ENCODE data around the gene DOCK8. TPM values are rescaled to one million over a fixed set of nuclear protein-coding genes. Genes with fewer than 3 reads are reported as not detected.

Gene DOCK8
- total and polyA plus RNA-seq, 10 of the 15 experiments (the other 5 are each of a cell fraction or from before 2014, with no cell fraction given), result 35.4 to 100 (median 44.7) TPM

DNA sequence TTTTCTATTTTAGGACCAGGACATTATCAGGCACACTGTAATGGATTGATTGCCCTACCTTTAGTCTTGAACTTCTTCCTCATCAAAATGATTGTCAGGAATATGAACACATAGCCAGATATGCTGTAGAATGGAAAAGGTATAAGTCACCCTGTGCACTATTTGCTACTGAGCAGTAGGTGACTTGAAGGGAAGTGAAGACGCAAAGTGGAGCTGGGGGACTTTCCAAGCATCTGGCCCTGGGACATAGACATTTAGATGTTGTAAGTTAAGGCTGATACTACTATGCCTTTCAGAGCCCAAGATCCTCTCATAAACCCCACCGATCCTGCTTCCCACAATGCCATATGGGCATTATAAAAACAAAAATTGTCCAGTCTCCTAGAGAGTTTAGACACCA is 174.5 kb downstream of the DOCK8 start:
- no peak overlapping the region for H2AFZ ChIP-seq (ENCODE audit: control insufficient read depth, low read depth, low read length)
- H3K27me3 ChIP-seq (replicated peaks in 1 of 2; ENCODE audit: control insufficient read depth in 2 of 2, insufficient read depth in 2 of 2, low read length in 1 of 2), result no peaks in the 10 kb centered on the region
- FAIRE-seq (no peak), ATAC-seq (no peak), DNase-seq (ENCODE audit: low read depth, low spot score) (no peak)
- H3K4me3 ChIP-seq, result no peak overlapping the region
- CTCF ChIA-PET, result interaction anchor here (1.2 kb wide), 1 partner anchor 33 kb away, joined by 3 read pairs; no protein-coding TSS in a partner anchor
- SMC1A ChIA-PET (ENCODE audit: uncharacterized antibody, unreplicated experiment), result no interaction called here
- no peaks in the 10 kb centered on the region for H3K4me1 ChIP-seq (ENCODE audit: control insufficient read depth, insufficient read depth, low read length)
- peaks cover 3 to 29% of the 10 kb centered on the region in 2 experiments for H3K36me3 ChIP-seq (ENCODE audit: control insufficient read depth in 2 of 2, insufficient read depth in 2 of 2, low read length in 1 of 2)
- RAD21 ChIA-PET (ENCODE audit: unreplicated experiment), result no interaction called here
- no peak overlapping the region for H3K4me2 ChIP-seq (ENCODE audit: control insufficient read depth, insufficient read depth)
- H4K20me1 ChIP-seq (ENCODE audit: control insufficient read depth, insufficient read depth), result no peaks in the 10 kb centered on the region
- in situ Hi-C loops (cut with MboI), result no loop called here
- TF ChIP-seq MYC (IDR thresholded peaks at IDR 0.05; ENCODE audit: insufficient read depth, insufficient read length, insufficient replicate concordance, low read length, severe bottlenecking) (no peak), SPI1 (IDR thresholded peaks at IDR 0.05; ENCODE audit: borderline replicate concordance, insufficient read depth, low read depth, low read length) (peak; percentile 53; the same call in 1 of the 2 replicates)
- intact Hi-C loops (cut with micrococcal nuclease; ENCODE audit: unreplicated experiment), result no loop called here
- H3K9ac ChIP-seq (ENCODE audit: control insufficient read depth, insufficient read depth, low read length), result no peak overlapping the region
- no peaks in the 10 kb centered on the region for H3K79me2 ChIP-seq (ENCODE audit: control insufficient read depth, insufficient read depth, low read length)
- H3K27ac ChIP-seq (ENCODE audit: control insufficient read depth, insufficient read depth), result no peak overlapping the region
- no TSS peak for BruUV-seq (replicated peaks)
- H3K9me3 ChIP-seq (replicated peaks; ENCODE audit: control insufficient read depth, insufficient read depth, low read length), result no peaks in the 10 kb centered on the region
- POLR2A ChIA-PET, result no interaction called here
- 79% methylated on average over 2 of the region's 2 CpGs for WGBS (ENCODE audit: insufficient coverage, insufficient replicate concordance, low lambda C conversion rate, missing lambda C conversion rate)

DNA sequence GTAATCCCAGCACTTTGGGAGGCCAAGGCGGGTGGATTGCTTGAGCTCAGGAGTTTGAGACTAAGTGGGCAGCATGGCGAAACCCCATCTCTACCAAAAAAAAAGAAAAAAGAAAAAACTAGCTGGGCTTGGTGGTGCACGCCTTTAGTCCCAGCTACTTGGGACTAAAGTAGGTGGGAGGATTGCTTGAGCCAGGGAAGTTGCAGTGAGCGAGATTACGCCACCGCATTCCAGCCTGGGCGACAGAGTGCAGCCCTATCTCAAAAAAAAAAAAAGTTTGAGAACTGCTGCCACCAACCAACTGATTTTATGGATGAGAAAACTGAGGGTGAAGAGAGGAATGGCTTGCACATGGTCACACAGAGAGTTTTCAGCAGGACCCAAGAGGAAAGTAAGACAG is 175.1 kb downstream of the DOCK8 start:
- Histone ChIP-seq H3K27ac (ENCODE audit: control insufficient read depth, insufficient read depth) (no peak overlapping the region), H3K9ac (ENCODE audit: control insufficient read depth, insufficient read depth, low read length) (no peak overlapping the region), H4K20me1 (ENCODE audit: control insufficient read depth, insufficient read depth) (no peaks in the 10 kb centered on the region), H3K27me3 (replicated peaks in 1 of 2; ENCODE audit: control insufficient read depth in 2 of 2, insufficient read depth in 2 of 2, low read length in 1 of 2) (no peaks in the 10 kb centered on the region), H3K4me1 (ENCODE audit: control insufficient read depth, insufficient read depth, low read length) (no peaks in the 10 kb centered on the region), H3K4me2 (ENCODE audit: control insufficient read depth, insufficient read depth) (no peak overlapping the region), H2AFZ (ENCODE audit: control insufficient read depth, low read depth, low read length) (no peak overlapping the region), H3K36me3 (ENCODE audit: control insufficient read depth in 2 of 2, insufficient read depth in 2 of 2, low read length in 1 of 2) (peaks cover 3 to 32% of the 10 kb centered on the region in 2 experiments), H3K79me2 (ENCODE audit: control insufficient read depth, insufficient read depth, low read length) (no peaks in the 10 kb centered on the region), H3K4me3 (no peak overlapping the region), H3K9me3 (replicated peaks; ENCODE audit: control insufficient read depth, insufficient read depth, low read length) (no peaks in the 10 kb centered on the region)
- ATAC-seq (no peak), FAIRE-seq (no peak), DNase-seq (ENCODE audit: low read depth, low spot score) (no peak)
- ChIA-PET POLR2A (no interaction called here), CTCF (no interaction called here), RAD21 (ENCODE audit: unreplicated experiment) (no interaction called here), SMC1A (ENCODE audit: uncharacterized antibody, unreplicated experiment) (no interaction called here)
- no TSS peak for BruUV-seq (replicated peaks)
- in situ Hi-C loops (cut with MboI), result no loop called here
- WGBS (ENCODE audit: insufficient coverage, insufficient replicate concordance, low lambda C conversion rate, missing lambda C conversion rate), result 100% methylated on average over 7 of the region's 7 CpGs
- intact Hi-C loops (cut with micrococcal nuclease; ENCODE audit: unreplicated experiment), result no loop called here
- no peak for TF ChIP-seq ZSCAN29 (IDR thresholded peaks at IDR 0.05)
- no peak for TF ChIP-seq MXI1 (IDR thresholded peaks at IDR 0.05; ENCODE audit: low read depth, low read length)
- TF ChIP-seq ZBED1 (IDR thresholded peaks at IDR 0.05; ENCODE audit: borderline replicate concordance), result no peak
- TF ChIP-seq CEBPZ (IDR thresholded peaks at IDR 0.05; ENCODE audit: low read depth, low read length), result no peak
- no peak for TF ChIP-seq BHLHE40 (IDR thresholded peaks at IDR 0.05; ENCODE audit: borderline replicate concordance in 1 of 2, low read depth in 2 of 2, low read length in 1 of 2)
- no peak for TF ChIP-seq BCLAF1 (IDR thresholded peaks at IDR 0.05)
- TF ChIP-seq TCF3 (IDR thresholded peaks at IDR 0.05; ENCODE audit: borderline replicate concordance, insufficient read depth, low read depth, low read length), result no peak
- no peak for TF ChIP-seq FOS (IDR thresholded peaks at IDR 0.05; ENCODE audit: borderline replicate concordance, extremely low read depth, insufficient read length)
- no peak for TF ChIP-seq CEBPB (IDR thresholded peaks at IDR 0.05; ENCODE audit: borderline replicate concordance in 1 of 2, low read depth in 2 of 2, low read length in 2 of 2)

Data from GM12878 (cell line).